Heart left ventricle (tissue), 16 donors: ENCODE measurements around the gene CDK2. TPM values are rescaled to one million over a fixed set of nuclear protein-coding genes. Genes with fewer than 3 reads are reported as not detected.

Source experiments
- ATAC-seq, 4 donors: fragments of 200-7000 bp; cut with Tn5 transposase; one replicate each; pipeline ENCODE4 v1.9.1; 2020 to 2022; ENCODE audit warnings: moderate library complexity in 4 of 4, mild to moderate bottlenecking in 3 of 4, moderate number of reproducible peaks in 1 of 4
- DNase-seq, 5 donors: peaks; one replicate each; pipeline ENCODE4 v3.0.0-alpha.2; 2020
- H3K27ac ChIP-seq, 12 donors: fragments of 200-600 bp; sonication (generic) in 4 of 12; one replicate each; pipeline versions ENCODE4 v1.5.0 to v1.8.0; 2016 to 2022; ENCODE audit warnings: mild to moderate bottlenecking in 2 of 12
- H3K27me3 ChIP-seq, 9 donors: fragments of 200-600 bp; sonication (generic) in 2 of 9; one replicate each; pipeline versions ENCODE4 v1.5.1 to v1.8.0; 2016 to 2022; ENCODE audit warnings: mild to moderate bottlenecking in 3 of 9
- H3K36me3 ChIP-seq, 9 donors: fragments of 200-600 bp; sonication (generic) in 2 of 9; one replicate each; pipeline versions ENCODE4 v1.5.0 to v1.8.0; 2018 to 2022; ENCODE audit warnings: mild to moderate bottlenecking in 2 of 9
- H3K4me1 ChIP-seq, 12 donors: fragments of 200-600 bp; sonication (generic) in 4 of 12; one replicate each; pipeline versions ENCODE4 v1.5.0 to v1.8.0; 2016 to 2022; ENCODE audit warnings: mild to moderate bottlenecking in 3 of 12
- H3K4me3 ChIP-seq, 12 donors: fragments of 200-600 bp; sonication (generic) in 4 of 12; one replicate each; pipeline versions ENCODE4 v1.5.0 to v1.8.0; 2017 to 2022; ENCODE audit warnings: mild to moderate bottlenecking in 9 of 12, moderate library complexity in 4 of 12
- H3K9me3 ChIP-seq, 12 donors: fragments of 200-600 bp; sonication (generic) in 4 of 12; one replicate each; pipeline versions ENCODE4 v1.5.0 to v1.8.0; 2016 to 2022; ENCODE audit warnings: mild to moderate bottlenecking in 1 of 12
- POLR2A ChIP-seq, 2 donors: fragments of 450-650 bp; IDR thresholded peaks; one replicate each; pipeline ENCODE4 v1.6.1; 2017; ENCODE audit warnings: antibody characterized with exemption in 2 of 2, mild to moderate bottlenecking in 2 of 2, moderate library complexity in 2 of 2
- whole genome bisulfite sequencing, 4 donors: extraction: QIAGEN DNeasy Blood & Tissue Kit in 2 of 4; methylation state at CpG; one replicate each; pipeline versions ENCODE4 v1.1.5 to v1.1.7; 2013 to 2018; 5-methylcytosine and 5-hydroxymethylcytosine counted together
- intact Hi-C, 10 donors: fragments of 100-400 bp; cut with DNase I; formaldehyde crosslinking; loops; one replicate each; pipeline versions ENCODE4 v1.11.1 to v1.14.2; 2022
- polyA plus RNA-seq, 2 donors: library from polyadenylated mRNA; stranded (reverse); fragments of 200-250 nt; gene quantifications; one replicate each; pipeline ENCODE4 v1.2.3, GENCODE V29; 2013
- total RNA-seq, 9 donors: library from RNA; depleted of rRNA in 2 of 9; stranded (reverse); fragments of >200 nt in 2 of 9; fragmentation: NEBNext Ultra II Directional in 3 of 9; extraction: Animal tissue kit (Norgen Biotek cat#: 25700) in 3 of 9; gene quantifications; one replicate each; pipeline versions ENCODE4 v1.1.0 to v1.2.4, GENCODE V29; 2016 to 2023
- TF ChIP-seq, protein P1 (sequence below), 12 donors: fragments of 200-600 bp; sonication (generic) in 4 of 12; IDR thresholded peaks; one replicate each; pipeline versions ENCODE4 v1.5.0 to v1.8.0; 2018 to 2022; ENCODE audit warnings: antibody characterized with exemption in 12 of 12, mild to moderate bottlenecking in 5 of 12
- donor health status: ischemic (EF 13 %, LVEDD 7.1; RV severe dilation, severe dysfunction).
- donor health status: healthy with polysubstance abuse.
- donor health status: DM: no; HTN: yes; CAD: no.
- donor health status: DM: no; HTN: no; CAD: no.
- donor health status: ischemic (EF 25% LVEDD 6.9; RV normal size, moderate dysfunction).
- donor health status: ischemic (EF 25% LVEDD 5.7; RV mildly dilated, moderate dysfunction).
- donor health status: healthy.
- donor health status: DM: yes; HTN: yes; CAD: no.
- donor health status: ischemic (EF 35%, LVEDD 5.7; RV mildly dilated, moderate dysfunction).
- donor health status: nonischemic (EF 11% LVEDD 7.7; RV severe dilation, severe dysfunction).
- donor health status: DM: yes; HTN: yes; CAD: no.
- donor health status: PGD.
- donor health status: ischemic (EF 29% LVEDD 5.4; RV normal size, mild dysfunction).
- donor health status: nonischemic (EF 23%, LVEDD 6.1; RV moderate dilation, normal function).

The CDK2 gene
- total and polyA plus RNA-seq, 11 donors = 3.7 to 23.5 (median 11.3) TPM

GRCh38 chr12:55927588-55928502 is 38.8 kb upstream of the CDK2 start, which contains the start of gene PYM1:
PYM1 (minus strand) TSS chr12:55927894; CDS start chr12:55927761, 133 bp downstream.
- no peaks in the 10 kb centered on the region for H3K9me3 ChIP-seq
- H3K27me3 ChIP-seq = no peaks in the 10 kb centered on the region
- intact Hi-C loops = loop anchor here in 8 of 10 donors (1.0 to 5.0 kb wide), 9 partner anchors 44 to 111 kb away; partner anchors contain the start of genes DNAJC14 (in 3 of the 8), ORMDL2 (in 3 of the 8), SARNP (in 2 of the 8) and RAB5B (in 1 of the 8)
- H3K36me3 ChIP-seq = peaks cover 0 to 13% (median 2%) of the 10 kb centered on the region in 9 donors
- 7 to 19% (median 9%) methylated on average over 23 to 49 of the region's 49 CpGs for WGBS, 4 donors
- DNase-seq (peak; percentile 83 to 90 (median 85)), ATAC-seq (peak; percentile 53 to 79 (median 69))
- peak within 1 kb of the TSS; percentile 53 to 95 (median 82) for H3K4me3 ChIP-seq
- H3K27ac ChIP-seq = peak within 1 kb of the TSS; percentile 81 to 98 (median 97)
- H3K4me1 ChIP-seq = peaks cover 0 to 54% (median 37%) of the 10 kb centered on the region in 12 donors
- TF ChIP-seq, protein P1, sequence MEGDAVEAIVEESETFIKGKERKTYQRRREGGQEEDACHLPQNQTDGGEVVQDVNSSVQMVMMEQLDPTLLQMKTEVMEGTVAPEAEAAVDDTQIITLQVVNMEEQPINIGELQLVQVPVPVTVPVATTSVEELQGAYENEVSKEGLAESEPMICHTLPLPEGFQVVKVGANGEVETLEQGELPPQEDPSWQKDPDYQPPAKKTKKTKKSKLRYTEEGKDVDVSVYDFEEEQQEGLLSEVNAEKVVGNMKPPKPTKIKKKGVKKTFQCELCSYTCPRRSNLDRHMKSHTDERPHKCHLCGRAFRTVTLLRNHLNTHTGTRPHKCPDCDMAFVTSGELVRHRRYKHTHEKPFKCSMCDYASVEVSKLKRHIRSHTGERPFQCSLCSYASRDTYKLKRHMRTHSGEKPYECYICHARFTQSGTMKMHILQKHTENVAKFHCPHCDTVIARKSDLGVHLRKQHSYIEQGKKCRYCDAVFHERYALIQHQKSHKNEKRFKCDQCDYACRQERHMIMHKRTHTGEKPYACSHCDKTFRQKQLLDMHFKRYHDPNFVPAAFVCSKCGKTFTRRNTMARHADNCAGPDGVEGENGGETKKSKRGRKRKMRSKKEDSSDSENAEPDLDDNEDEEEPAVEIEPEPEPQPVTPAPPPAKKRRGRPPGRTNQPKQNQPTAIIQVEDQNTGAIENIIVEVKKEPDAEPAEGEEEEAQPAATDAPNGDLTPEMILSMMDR (IDR thresholded peaks at IDR 0.05) = peak in 1 of 12 donors; percentile 7
- peak in 1 of 2 donors; percentile 67 for TF ChIP-seq POLR2A (IDR thresholded peaks at IDR 0.05)

- H3K4me3 ChIP-seq = peak overlapping the region in 1 of 12 donors; percentile 83
- H3K27me3 ChIP-seq = no peaks in the 10 kb centered on the region
- intact Hi-C loops = loop anchor here in 7 of 10 donors (5.0 kb wide), 5 partner anchors 43 to 112 kb away; partner anchors contain the start of genes ORMDL2 (in 2 of the 7), SARNP (in 2 of the 7), DNAJC14 (in 1 of the 7) and RAB5B (in 1 of the 7)
- TF ChIP-seq, protein P1 (IDR thresholded peaks at IDR 0.05) = no peak
- no peak for TF ChIP-seq POLR2A (IDR thresholded peaks at IDR 0.05)
- ATAC-seq (no peak), DNase-seq (peak in 2 of 5 donors; percentile 36 to 68)
- H3K36me3 ChIP-seq = peaks cover 0 to 8% (median 0%) of the 10 kb centered on the region in 9 donors
- no peaks in the 10 kb centered on the region for H3K9me3 ChIP-seq
- H3K27ac ChIP-seq = peak overlapping the region in 6 of 12 donors; percentile 4 to 98 (median 34)
- 55 to 64% (median 62%) methylated on average over 8 of the region's 8 CpGs for WGBS, 4 donors
- H3K4me1 ChIP-seq = peaks cover 0 to 69% (median 38%) of the 10 kb centered on the region in 12 donors
Observed at GRCh38 chr12:55929306-55929791, 37.3 kb upstream of the CDK2 start.

GRCh38 chr12:55930771-55931316 is 35.8 kb upstream of the CDK2 start, which contains the start of gene DGKA:
DGKA (plus strand) TSS chr12:55931162; CDS start chr12:55936504, 5,342 bp downstream.
- Histone ChIP-seq H3K4me1 (peaks cover 0 to 65% (median 37%) of the 10 kb centered on the region in 12 donors), H3K9me3 (no peaks in the 10 kb centered on the region), H3K27ac (peak within 1 kb of the TSS in 11 of 12 donors; percentile 37 to 98 (median 75)), H3K36me3 (no peaks in the 10 kb centered on the region), H3K4me3 (peak within 1 kb of the TSS; percentile 62 to 88 (median 74)), H3K27me3 (no peaks in the 10 kb centered on the region)
- peak in 2 of 5 donors; percentile 30 to 41 for DNase-seq
- no peak for TF ChIP-seq POLR2A (IDR thresholded peaks at IDR 0.05)
- TF ChIP-seq, protein P1 (IDR thresholded peaks at IDR 0.05) = peak in 11 of 12 donors; percentile 26 to 66 (median 45)
- intact Hi-C loops = loop anchor here in 3 of 10 donors (5.0 kb wide), 2 partner anchors 36 to 41 kb away; partner anchors contain the start of genes CDK2 (in 2 of the 3), PMEL (in 2 of the 3) and RAB5B (in 1 of the 3)
- peak in 3 of 4 donors; percentile 2 to 10 (median 8) for ATAC-seq
- 37 to 50% (median 41%) methylated on average over 3 of the region's 3 CpGs for WGBS, 4 donors
